Activated CD8-positive, alpha-beta memory T cell treated with anti-CD3 and anti-CD28 coated beads, Interleukin-2, amount 10 ng/mL, durations not matched to agents 7 days and 5 days (primary cell): ENCODE results near the gene PDRG1. TPM values are rescaled to one million over a fixed set of nuclear protein-coding genes. Genes with fewer than 3 reads are reported as not detected.
"Not testable (repeated sequence)": the region's sequence is repeated elsewhere in the genome, so short reads cannot be mapped to it uniquely, and the experiment has no call there.

Source experiments
- ATAC-seq: fragments of 150-1000 bp; cut with Tn5 transposase; one replicate; pipeline ENCODE4 v1.10.0; 2021; ENCODE audit warnings: moderate library complexity
- CTCF ChIA-PET: fragments of 350-600 bp; sonication (Branson Sonifier 250); formaldehyde crosslinking; loops from one replicate; lab custom pipeline; 2021; ENCODE audit warnings: antibody characterized with exemption; lab: Charles Lee
- DNase-seq: peaks from one replicate; pipeline ENCODE4 v3.0.0-alpha.2; 2020
- H3K27ac Mint-ChIP-seq: one replicate; pipeline ENCODE4 v1.8.0; 2021; ENCODE audit warnings: mild to moderate bottlenecking, mixed read lengths
- H3K27me3 Mint-ChIP-seq: one replicate; pipeline ENCODE4 v1.8.0; 2021; ENCODE audit warnings: mixed read lengths
- H3K36me3 Mint-ChIP-seq: one replicate; pipeline ENCODE4 v1.8.0; 2021; ENCODE audit warnings: mild to moderate bottlenecking, mixed read lengths
- H3K4me1 Mint-ChIP-seq: one replicate; pipeline ENCODE4 v1.8.0; 2021; ENCODE audit warnings: mixed read lengths
- H3K4me3 Mint-ChIP-seq: one replicate; pipeline ENCODE4 v1.8.0; 2021; ENCODE audit warnings: mild to moderate bottlenecking, moderate library complexity, mixed read lengths
- H3K9me3 Mint-ChIP-seq: one replicate; pipeline ENCODE4 v1.8.0; 2022; ENCODE audit warnings: low read depth, mixed read lengths
- total RNA-seq, 2 experiments: library from RNA; stranded (reverse); gene quantifications; one replicate each; pipeline ENCODE4 v1.2.3, GENCODE V29; 2021

The PDRG1 gene
- total RNA-seq, 2 experiments from 2014 or later: 14.9 to 15.6 TPM

- ATAC-seq: no peak
- CTCF ChIA-PET: interaction anchor here (1.2 to 1.3 kb wide), 2 partner anchors 14 to 15 kb away, joined by 3 to 4 read pairs; no protein-coding TSS in a partner anchor
Observed at GRCh38 chr20:31933698-31934097, 18.1 kb downstream of the PDRG1 start.

DNA sequence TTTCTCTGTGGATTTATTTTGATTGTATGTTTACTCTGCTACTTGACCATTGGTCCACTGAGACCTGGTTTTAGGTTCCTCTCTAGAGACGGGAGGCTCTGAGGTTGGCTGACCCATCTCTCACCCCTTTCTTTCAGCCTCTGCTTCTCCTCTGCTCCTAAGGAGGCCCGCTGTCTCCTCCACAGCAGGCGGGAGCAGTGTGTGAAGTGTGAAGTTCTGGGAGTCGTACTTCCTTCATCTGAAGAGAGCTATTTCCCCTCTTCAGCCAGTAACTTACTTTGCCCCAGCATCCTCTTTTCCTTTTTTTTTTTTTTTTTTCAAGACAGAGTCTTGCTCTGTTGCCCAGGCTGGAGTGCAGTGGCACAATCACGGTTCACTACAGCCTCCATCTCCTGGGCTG is 21.1 kb downstream of the PDRG1 start:
- CTCF ChIA-PET: no interaction called here
- DNase-seq (no peak), ATAC-seq (no peak)
- Mint-ChIP-seq H3K36me3 (no peaks in the 10 kb centered on the region), H3K4me3 (no peak overlapping the region), H3K27me3 (peaks cover 27% of the 10 kb centered on the region), H3K27ac (no peak overlapping the region), H3K4me1 (no peaks in the 10 kb centered on the region), H3K9me3 (no peaks in the 10 kb centered on the region)

More at GRCh38 chr20:31933698-31934097, 18.1 kb downstream of the PDRG1 start:
- no peaks in the 10 kb centered on the region for H3K4me1 Mint-ChIP-seq
- H3K36me3 Mint-ChIP-seq: no peaks in the 10 kb centered on the region
- no peak overlapping the region for H3K4me3 Mint-ChIP-seq
- H3K9me3 Mint-ChIP-seq: no peaks in the 10 kb centered on the region
- H3K27ac Mint-ChIP-seq: no peak overlapping the region
- DNase-seq: no peak
- H3K27me3 Mint-ChIP-seq: peaks cover 14% of the 10 kb centered on the region

DNA sequence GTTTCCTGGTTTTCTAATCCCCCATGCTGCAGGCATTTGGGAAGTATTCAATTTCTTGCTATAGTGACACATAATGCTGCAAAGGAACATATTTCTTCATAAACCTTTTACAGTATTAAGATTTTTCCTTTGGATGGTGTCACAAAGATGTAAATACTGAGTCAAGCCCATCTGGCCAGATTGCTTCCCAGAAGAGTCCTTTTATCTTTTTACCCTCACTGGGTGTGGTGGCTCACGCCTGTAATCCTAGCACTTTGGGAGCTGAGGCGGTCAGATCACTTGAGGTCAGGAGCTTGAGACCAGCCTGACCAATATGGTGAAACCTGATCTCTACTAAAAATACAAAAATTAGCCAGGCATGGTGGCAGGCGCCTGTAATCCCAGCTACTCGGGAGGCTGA is 22.2 kb downstream of the PDRG1 start:
- CTCF ChIA-PET, H3K27ac Mint-ChIP-seq, H3K9me3 Mint-ChIP-seq, H3K4me1 Mint-ChIP-seq, H3K4me3 Mint-ChIP-seq, DNase-seq, ATAC-seq, H3K36me3 Mint-ChIP-seq: not testable (repeated sequence)
- H3K27me3 Mint-ChIP-seq: peaks cover 27% of the 10 kb centered on the region

DNA sequence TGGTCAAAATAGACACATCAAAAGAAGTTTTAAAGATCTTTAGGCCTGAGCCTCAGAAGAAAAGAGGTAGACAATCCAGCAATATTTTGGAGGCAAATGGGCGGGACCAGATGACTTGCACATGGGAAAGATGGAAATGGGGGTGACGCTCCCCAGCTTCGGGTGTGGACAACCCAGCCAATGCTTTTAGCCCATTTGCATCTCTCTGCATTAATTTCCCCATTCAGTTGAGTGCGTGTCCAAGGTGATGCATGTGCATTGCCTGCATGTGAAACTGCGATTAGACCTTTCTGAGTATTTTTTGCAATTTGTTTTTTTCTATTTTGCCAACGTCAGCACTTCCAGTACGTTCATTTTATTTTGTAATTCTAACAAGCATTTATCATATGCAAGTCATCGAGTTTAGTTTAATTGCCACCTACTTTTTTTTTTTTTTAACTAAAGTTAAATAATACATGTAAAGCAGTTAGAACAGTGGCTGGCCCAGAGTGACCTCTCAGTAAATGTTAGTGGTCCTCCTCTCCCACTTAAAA is 24.2 kb downstream of the PDRG1 start:
- H3K36me3 Mint-ChIP-seq: no peaks in the 10 kb centered on the region

DNA sequence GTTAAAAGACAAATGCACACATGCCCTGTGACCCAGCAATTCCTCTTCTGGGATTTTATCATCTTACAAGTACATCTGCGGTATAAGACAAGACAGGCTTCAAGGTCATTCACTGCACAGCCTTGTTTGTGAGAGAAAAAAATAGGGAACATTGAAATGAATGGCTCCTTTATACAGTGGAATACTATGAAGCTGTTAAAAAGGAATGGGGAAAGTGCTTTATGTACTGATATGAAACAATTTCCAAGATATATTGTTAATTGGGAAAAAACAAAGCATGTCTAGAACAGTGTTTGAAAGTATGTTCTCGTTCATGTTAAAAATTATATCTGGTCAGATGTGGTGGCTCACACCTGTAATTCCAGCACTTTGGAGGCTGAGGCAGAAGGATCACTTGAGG is 25.4 kb downstream of the PDRG1 start:
- Mint-ChIP-seq H3K9me3 (no peaks in the 10 kb centered on the region), H3K27me3 (peaks cover 26% of the 10 kb centered on the region), H3K27ac (no peak overlapping the region), H3K36me3 (no peaks in the 10 kb centered on the region), H3K4me3 (no peak overlapping the region), H3K4me1 (no peaks in the 10 kb centered on the region)
- CTCF ChIA-PET: no interaction called here
- DNase-seq (no peak), ATAC-seq (no peak)

More for the DNA sequence above, 24.2 kb downstream of the PDRG1 start:
- Mint-ChIP-seq H3K4me3 (no peak overlapping the region), H3K4me1 (no peaks in the 10 kb centered on the region), H3K27ac (no peak overlapping the region), H3K27me3 (peaks cover 27% of the 10 kb centered on the region), H3K9me3 (no peaks in the 10 kb centered on the region)
- no peak for ATAC-seq
- CTCF ChIA-PET: no interaction called here
- DNase-seq: no peak

DNA sequence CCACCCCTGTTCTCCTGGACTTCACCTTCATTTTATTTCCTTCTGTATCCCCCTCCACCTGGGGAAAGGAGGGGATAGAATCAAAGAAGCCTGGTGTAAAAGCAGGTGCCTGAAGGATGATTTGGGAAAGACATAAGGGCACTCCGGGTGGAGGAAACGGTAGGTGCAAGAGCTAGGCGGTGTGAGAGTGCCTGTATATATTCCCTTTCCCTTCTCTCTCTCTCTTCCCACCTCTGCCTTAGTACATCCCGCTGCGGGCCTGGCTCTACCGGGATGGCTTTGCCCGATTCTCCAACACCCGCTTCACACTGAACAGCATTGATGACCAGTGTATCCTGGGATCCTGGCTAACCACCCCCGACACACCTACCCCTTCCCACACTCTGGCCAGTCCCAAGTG is 26.2 kb downstream of the PDRG1 start:
- H3K36me3 Mint-ChIP-seq: no peaks in the 10 kb centered on the region
- H3K4me3 Mint-ChIP-seq: no peak overlapping the region
- no peaks in the 10 kb centered on the region for H3K9me3 Mint-ChIP-seq
- no peak overlapping the region for H3K27ac Mint-ChIP-seq
- CTCF ChIA-PET: no interaction called here
- ATAC-seq (no peak), DNase-seq (no peak)
- H3K27me3 Mint-ChIP-seq: peaks cover 20% of the 10 kb centered on the region
- no peaks in the 10 kb centered on the region for H3K4me1 Mint-ChIP-seq

DNA sequence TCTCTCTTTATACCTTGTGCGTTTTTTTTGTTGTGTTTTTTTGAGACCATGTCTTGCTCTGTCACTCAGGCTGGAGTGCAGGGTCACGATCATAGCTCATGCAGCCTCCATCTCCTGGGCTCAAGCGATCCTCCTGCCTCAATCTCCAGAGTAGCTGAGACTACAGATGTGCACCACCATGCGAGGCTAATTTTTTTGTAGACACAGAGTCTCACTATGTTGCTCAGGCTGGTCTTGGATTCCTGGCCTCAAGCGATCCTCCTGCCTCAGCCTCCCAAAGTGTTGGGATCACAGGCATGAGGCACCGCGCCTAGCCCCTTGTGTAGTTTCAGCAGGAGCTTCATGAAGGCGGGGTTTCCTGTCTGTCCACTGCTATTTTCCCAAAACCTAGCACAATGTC is 27.3 kb downstream of the PDRG1 start:
- no peaks in the 10 kb centered on the region for H3K9me3 Mint-ChIP-seq
- no peaks in the 10 kb centered on the region for H3K36me3 Mint-ChIP-seq
- H3K27me3 Mint-ChIP-seq: peaks cover 19% of the 10 kb centered on the region
- no peaks in the 10 kb centered on the region for H3K4me1 Mint-ChIP-seq
- H3K4me3 Mint-ChIP-seq: no peak overlapping the region
- CTCF ChIA-PET: no interaction called here
- no peak overlapping the region for H3K27ac Mint-ChIP-seq
- DNase-seq: no peak
- ATAC-seq: no peak

GRCh38 chr20:31923388-31924331 is 28.2 kb downstream of the PDRG1 start:
- DNase-seq (no peak), ATAC-seq (no peak)
- Mint-ChIP-seq H3K36me3 (no peaks in the 10 kb centered on the region), H3K27me3 (peaks cover 21% of the 10 kb centered on the region), H3K4me3 (no peak overlapping the region), H3K4me1 (no peaks in the 10 kb centered on the region), H3K9me3 (no peaks in the 10 kb centered on the region), H3K27ac (no peak overlapping the region)
- CTCF ChIA-PET: no interaction called here

GRCh38 chr20:31922588-31922987 is 29.3 kb downstream of the PDRG1 start:
- H3K36me3 Mint-ChIP-seq: no peaks in the 10 kb centered on the region
- no peak for DNase-seq
- H3K4me3 Mint-ChIP-seq: no peak overlapping the region
- CTCF ChIA-PET: no interaction called here
- no peak overlapping the region for H3K27ac Mint-ChIP-seq
- H3K9me3 Mint-ChIP-seq: no peaks in the 10 kb centered on the region
- no peaks in the 10 kb centered on the region for H3K4me1 Mint-ChIP-seq
- no peak for ATAC-seq
- H3K27me3 Mint-ChIP-seq: peaks cover 22% of the 10 kb centered on the region

DNA sequence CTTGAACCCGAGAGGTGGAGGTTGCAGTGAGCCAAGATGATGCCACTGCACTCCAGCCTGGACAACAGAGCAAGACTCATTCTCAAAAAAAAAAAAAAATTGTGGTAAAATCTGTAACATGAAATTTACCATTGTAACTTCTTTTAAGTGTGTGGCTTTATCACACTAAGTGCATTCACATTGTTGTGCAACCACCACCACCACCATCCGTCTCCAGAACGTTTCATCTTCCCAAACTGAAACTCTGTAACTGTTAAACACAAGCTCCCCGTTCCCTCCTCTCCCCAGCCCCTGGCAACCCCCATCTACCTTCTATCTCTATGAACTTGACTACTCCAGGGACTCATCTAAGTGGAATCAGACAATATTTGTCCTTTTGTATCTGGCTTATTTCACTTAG is 29.7 kb downstream of the PDRG1 start:
- DNase-seq: no peak
- Mint-ChIP-seq H3K27ac (no peak overlapping the region), H3K27me3 (peaks cover 23% of the 10 kb centered on the region), H3K9me3 (no peaks in the 10 kb centered on the region), H3K4me3 (no peak overlapping the region), H3K4me1 (no peaks in the 10 kb centered on the region), H3K36me3 (no peaks in the 10 kb centered on the region)
- CTCF ChIA-PET: no interaction called here
- no peak for ATAC-seq

GRCh38 chr20:31921480-31921879 is 30.4 kb downstream of the PDRG1 start:
- H3K27ac Mint-ChIP-seq, H3K4me3 Mint-ChIP-seq, DNase-seq, CTCF ChIA-PET, ATAC-seq, H3K9me3 Mint-ChIP-seq, H3K4me1 Mint-ChIP-seq, H3K36me3 Mint-ChIP-seq: not testable (repeated sequence)
- H3K27me3 Mint-ChIP-seq: peaks cover 24% of the 10 kb centered on the region

GRCh38 chr20:31920275-31920855 is 31.5 kb downstream of the PDRG1 start:
- CTCF ChIA-PET: no interaction called here
- Mint-ChIP-seq H3K9me3 (no peaks in the 10 kb centered on the region), H3K36me3 (no peaks in the 10 kb centered on the region), H3K4me3 (no peak overlapping the region), H3K27me3 (peaks cover 19% of the 10 kb centered on the region), H3K27ac (no peak overlapping the region), H3K4me1 (no peaks in the 10 kb centered on the region)
- DNase-seq (no peak), ATAC-seq (no peak)

DNA sequence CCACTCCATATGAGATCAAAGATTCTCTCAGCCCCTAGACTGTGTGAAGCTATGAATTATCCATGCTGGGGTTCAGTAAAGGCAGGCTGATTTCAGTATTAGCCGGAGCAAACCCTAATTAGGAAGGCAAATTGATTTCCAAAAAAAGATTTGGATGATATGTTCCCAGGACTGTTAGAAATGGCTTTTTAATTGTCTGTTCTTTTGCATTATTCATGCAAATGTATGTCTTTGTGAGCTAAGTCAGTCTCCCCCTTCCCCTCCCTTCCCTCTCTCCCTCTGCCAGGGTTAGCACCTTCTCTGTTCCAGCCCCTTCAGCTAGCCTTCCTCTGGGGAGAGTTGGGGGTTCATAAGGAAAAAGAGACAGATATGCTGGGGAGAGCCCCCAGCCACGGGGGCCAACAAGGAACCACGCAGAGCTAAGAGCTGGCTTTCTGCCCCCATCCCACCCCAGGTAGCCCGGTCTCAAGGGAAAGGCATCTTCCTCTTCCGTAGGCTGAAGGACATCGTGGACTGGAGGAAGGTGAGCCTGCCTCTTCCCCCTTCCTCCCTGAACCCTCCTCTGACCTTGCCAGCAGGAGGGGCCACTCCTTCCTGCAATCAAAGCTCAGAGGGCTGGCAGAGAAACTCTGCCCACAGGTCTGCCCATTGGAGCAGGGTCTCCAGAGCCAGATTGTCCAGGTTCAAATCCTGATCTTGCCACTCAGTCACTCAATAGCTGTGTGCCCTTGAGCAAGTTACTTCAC is 32.3 kb downstream of the PDRG1 start:
- H3K27ac Mint-ChIP-seq: no peak overlapping the region
- H3K36me3 Mint-ChIP-seq: no peaks in the 10 kb centered on the region
- peaks cover 19% of the 10 kb centered on the region for H3K27me3 Mint-ChIP-seq
- H3K4me3 Mint-ChIP-seq: no peak overlapping the region
- no peaks in the 10 kb centered on the region for H3K9me3 Mint-ChIP-seq
- H3K4me1 Mint-ChIP-seq: no peaks in the 10 kb centered on the region
- CTCF ChIA-PET: interaction anchor here (1.0 to 1.2 kb wide), 2 partner anchors 16 to 67 kb away, joined by 3 to 6 read pairs; no protein-coding TSS in a partner anchor
- DNase-seq: no peak
- ATAC-seq: no peak
